ENCODE measurements around the gene MACROD2. TPM values are rescaled to one million over a fixed set of nuclear protein-coding genes. Genes with fewer than 3 reads are reported as not detected.

The MACROD2 gene
- total RNA-seq, 2 experiments from 2014 or later = not detected

DNA sequence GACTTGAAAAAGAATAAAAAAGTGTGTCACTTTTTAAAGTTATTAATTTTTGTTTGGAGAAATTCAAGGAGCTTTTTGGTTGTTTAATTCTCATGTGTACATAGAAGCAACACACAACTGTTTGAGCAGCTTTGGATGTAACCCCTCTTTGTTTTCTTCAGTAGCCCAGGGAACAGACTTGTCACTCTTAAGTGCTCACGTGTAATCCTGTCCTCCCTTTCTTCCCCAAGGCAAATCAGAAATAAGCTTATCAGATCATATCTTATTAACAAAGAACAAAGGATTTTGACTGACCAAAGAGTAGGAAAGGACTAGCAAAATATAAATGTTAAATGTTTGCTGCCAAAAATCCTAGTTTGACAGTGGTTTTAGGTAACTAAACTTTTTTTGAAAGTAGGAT is 349.4 kb downstream of the MACROD2 start:
- Mint-ChIP-seq H3K4me3 (no peak overlapping the region), H3K9me3 (peaks cover 14% of the 10 kb centered on the region), H3K4me1 (no peaks in the 10 kb centered on the region), H3K27ac (no peak overlapping the region), H3K27me3 (no peaks in the 10 kb centered on the region), H3K36me3 (ENCODE audit: low read depth) (no peaks in the 10 kb centered on the region)
- POLR2A ChIA-PET = no interaction called here
- CTCF ChIA-PET = no interaction called here
- no peak for DNase-seq

DNA sequence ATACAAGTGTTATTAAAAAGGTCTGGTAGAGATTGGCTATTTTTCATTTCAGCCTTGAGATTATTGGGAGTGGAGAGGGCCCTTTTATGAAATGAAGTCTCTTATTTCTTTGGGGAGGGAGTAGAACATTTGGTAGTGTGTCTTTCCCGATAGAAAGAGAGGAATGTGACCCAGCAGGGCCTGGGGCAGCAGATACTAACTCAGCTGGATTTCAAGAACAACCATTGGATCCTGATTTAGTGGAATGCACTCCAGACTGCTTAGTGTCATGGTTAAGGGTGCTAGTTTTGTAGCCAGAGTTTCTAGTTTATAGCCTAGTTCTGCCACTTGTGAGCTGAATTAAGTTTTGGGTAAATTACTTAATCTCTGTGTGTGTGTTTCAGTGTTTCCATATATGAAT is 360.5 kb downstream of the MACROD2 start:
- Mint-ChIP-seq H3K4me1 (no peaks in the 10 kb centered on the region), H3K27ac (no peak overlapping the region), H3K27me3 (no peaks in the 10 kb centered on the region), H3K4me3 (no peak overlapping the region), H3K9me3 (peaks cover 9% of the 10 kb centered on the region), H3K36me3 (ENCODE audit: low read depth) (no peaks in the 10 kb centered on the region)
- ChIA-PET POLR2A (no interaction called here), CTCF (no interaction called here)
- no peak for DNase-seq

DNA sequence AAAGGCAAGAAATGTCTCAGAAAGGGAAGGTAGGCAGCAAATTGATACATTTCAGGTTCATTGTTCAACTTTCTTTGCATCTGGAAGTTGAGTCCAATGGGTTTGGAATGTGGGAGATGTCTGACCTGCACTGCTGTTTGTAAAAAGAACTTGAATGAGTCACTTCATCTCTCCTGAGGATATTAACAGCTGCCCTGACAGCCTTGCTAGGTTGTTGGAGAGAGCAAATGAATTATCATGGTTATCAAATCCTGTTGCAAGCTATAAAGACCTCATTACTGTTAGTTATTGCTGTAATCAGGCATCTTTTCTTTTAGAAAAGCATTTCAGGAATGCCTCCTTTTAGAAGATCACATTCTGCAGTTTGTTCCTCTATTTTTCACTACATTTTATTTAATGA is 365.1 kb downstream of the MACROD2 start:
- H3K4me3 Mint-ChIP-seq = no peak overlapping the region

DNA sequence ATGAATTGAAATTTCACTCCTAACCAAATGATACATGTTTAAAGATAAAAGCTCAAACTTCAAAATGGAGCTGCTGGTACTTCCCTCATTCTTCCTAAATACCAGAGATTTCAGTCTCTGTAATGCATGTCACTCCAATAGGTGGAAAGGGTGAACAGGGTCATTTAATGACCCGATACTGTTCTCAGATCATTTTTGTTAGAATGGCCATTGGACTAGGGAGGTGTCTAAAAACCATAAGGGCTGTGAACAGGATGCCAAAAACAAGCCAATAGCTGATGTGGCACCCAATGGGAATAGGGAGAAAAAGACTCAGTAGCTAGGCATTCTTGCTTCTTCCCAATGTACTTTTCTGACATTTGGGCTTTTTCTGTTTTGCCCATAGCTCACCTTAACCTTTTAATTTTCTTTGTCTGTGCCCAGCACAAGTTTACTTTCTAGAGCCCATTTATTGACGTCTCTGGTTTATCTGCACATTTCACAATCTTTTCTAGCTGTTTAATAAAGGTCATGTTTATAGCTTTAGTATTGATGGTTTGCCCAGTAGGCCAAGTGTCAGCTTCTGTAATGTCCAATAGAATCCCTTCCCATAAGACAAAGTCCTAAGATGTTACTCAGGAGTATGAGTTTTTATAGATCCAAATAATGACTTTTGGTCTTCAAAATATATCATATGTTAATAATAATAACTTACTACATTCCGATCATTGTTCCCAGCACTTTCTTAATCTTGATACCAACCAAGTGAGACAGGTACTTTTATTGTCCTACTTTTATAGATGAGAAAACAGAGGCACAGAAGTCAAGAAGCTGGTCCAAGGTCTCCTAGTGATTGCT is 366.4 kb downstream of the MACROD2 start:
- peaks cover 21% of the 10 kb centered on the region for H3K9me3 Mint-ChIP-seq
- no peak for DNase-seq
- no peak overlapping the region for H3K4me3 Mint-ChIP-seq
- H3K27me3 Mint-ChIP-seq = no peaks in the 10 kb centered on the region
- no peaks in the 10 kb centered on the region for H3K4me1 Mint-ChIP-seq
- H3K27ac Mint-ChIP-seq = no peak overlapping the region
- POLR2A ChIA-PET = no interaction called here
- CTCF ChIA-PET = no interaction called here
- H3K36me3 Mint-ChIP-seq (ENCODE audit: low read depth) = no peaks in the 10 kb centered on the region

More for the DNA sequence above, 365.1 kb downstream of the MACROD2 start:
- peaks cover 19% of the 10 kb centered on the region for H3K9me3 Mint-ChIP-seq
- POLR2A ChIA-PET = no interaction called here
- DNase-seq = no peak
- H3K36me3 Mint-ChIP-seq (ENCODE audit: low read depth) = no peaks in the 10 kb centered on the region
- H3K4me1 Mint-ChIP-seq = no peaks in the 10 kb centered on the region
- no peak overlapping the region for H3K27ac Mint-ChIP-seq
- CTCF ChIA-PET = no interaction called here
- no peaks in the 10 kb centered on the region for H3K27me3 Mint-ChIP-seq

DNA sequence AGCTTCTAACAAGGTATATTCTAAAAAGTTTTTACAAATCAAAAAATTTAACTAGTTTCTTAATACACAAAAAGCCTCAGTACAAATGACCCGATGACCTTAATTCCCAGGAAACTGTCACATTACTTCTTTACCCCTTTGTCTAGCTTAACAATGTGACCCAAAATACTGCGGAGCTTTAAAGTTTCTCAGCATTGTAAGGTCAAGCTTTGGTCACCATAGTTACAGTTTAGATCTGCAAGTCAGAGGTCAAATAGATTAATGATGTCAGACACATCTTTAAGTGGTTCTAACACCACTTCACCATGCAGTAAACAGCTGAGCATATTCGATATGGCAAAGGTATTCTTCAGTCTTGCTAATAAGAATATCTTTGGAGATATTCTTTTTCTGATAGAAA is 378.9 kb downstream of the MACROD2 start:
- no peak overlapping the region for H3K27ac Mint-ChIP-seq
- ChIA-PET CTCF (no interaction called here), POLR2A (no interaction called here)
- H3K4me1 Mint-ChIP-seq = no peaks in the 10 kb centered on the region
- no peak for DNase-seq
- H3K27me3 Mint-ChIP-seq = no peaks in the 10 kb centered on the region
- peaks cover 4% of the 10 kb centered on the region for H3K9me3 Mint-ChIP-seq
- no peak overlapping the region for H3K4me3 Mint-ChIP-seq
- H3K36me3 Mint-ChIP-seq (ENCODE audit: low read depth) = no peaks in the 10 kb centered on the region

DNA sequence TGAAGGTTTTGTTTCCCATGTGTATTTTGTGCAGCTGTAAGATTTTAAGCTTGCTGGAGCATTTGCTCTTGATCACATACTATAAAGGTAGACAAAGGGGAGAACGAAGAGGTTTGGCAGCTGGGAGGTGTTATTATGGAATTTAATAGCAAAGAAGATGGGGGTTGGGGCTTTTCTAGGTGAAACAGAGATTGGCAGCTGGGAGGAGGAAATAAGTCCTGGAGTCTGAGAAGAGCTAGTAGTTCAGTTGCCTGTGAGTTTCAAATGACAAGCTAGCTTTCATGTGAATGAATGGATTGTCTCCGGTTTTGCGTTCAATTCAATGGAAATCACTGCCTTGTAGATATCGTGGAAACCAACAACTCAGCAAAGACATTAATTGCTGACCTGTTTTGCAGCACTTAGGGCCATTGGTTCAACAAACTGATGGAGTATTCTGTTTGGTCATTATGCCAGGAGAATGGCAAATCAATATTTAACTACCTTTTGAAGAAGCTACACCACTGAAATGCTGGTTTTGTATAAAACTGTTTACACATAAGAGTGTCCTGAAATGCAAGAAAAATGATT is 380.2 kb downstream of the MACROD2 start:
- Mint-ChIP-seq H3K36me3 (ENCODE audit: low read depth) (no peaks in the 10 kb centered on the region), H3K9me3 (peaks cover 4% of the 10 kb centered on the region), H3K27me3 (no peaks in the 10 kb centered on the region), H3K27ac (no peak overlapping the region), H3K4me3 (no peak overlapping the region), H3K4me1 (no peaks in the 10 kb centered on the region)
- ChIA-PET CTCF (no interaction called here), POLR2A (no interaction called here)
- DNase-seq = no peak

DNA sequence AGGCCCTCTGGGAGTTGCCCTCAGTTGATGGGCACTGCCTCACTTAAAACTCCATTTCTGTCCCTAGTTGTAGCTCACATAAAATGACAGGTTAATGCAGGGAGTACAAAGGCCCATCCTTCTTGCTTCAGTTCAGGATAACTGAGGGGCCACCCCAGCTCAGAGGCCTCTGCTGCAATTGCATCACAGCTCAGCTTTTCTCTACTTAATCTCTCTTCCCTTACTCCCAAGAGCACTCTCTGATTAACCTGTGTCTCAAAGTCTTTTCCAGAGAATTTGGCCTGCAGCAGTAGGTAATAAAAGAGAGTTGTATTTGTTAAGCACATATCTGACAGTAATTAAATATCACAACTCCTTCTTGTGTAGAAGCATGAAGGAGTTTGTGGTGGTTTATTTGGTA is 383.0 kb downstream of the MACROD2 start:
- no peak overlapping the region for H3K4me3 Mint-ChIP-seq
- ChIA-PET CTCF (no interaction called here), POLR2A (no interaction called here)
- no peaks in the 10 kb centered on the region for H3K36me3 Mint-ChIP-seq (ENCODE audit: low read depth)
- H3K9me3 Mint-ChIP-seq = peaks cover 9% of the 10 kb centered on the region
- H3K27ac Mint-ChIP-seq = no peak overlapping the region
- no peaks in the 10 kb centered on the region for H3K4me1 Mint-ChIP-seq
- no peaks in the 10 kb centered on the region for H3K27me3 Mint-ChIP-seq
- no peak for DNase-seq

DNA sequence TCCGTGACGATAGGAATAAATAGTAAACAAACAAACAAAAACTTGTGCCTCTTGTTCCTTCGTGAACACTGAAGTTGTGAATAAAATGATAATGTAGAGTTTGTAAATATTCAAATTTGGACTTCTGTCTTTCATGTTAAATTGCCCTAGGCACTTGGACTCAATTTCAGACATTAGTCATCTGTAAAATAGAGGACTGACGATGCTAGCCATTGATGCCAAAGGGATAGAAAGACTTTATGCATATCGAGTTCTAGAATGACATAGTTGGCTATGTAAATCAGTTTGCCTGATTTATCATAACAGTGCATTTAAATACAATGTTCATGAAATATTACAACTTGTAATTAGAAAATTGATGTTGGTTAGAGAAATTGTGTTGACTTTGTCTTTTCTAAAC is 388.0 kb downstream of the MACROD2 start:
- Mint-ChIP-seq H3K27ac (no peak overlapping the region), H3K4me3 (no peak overlapping the region)
- POLR2A ChIA-PET = no interaction called here

DNA sequence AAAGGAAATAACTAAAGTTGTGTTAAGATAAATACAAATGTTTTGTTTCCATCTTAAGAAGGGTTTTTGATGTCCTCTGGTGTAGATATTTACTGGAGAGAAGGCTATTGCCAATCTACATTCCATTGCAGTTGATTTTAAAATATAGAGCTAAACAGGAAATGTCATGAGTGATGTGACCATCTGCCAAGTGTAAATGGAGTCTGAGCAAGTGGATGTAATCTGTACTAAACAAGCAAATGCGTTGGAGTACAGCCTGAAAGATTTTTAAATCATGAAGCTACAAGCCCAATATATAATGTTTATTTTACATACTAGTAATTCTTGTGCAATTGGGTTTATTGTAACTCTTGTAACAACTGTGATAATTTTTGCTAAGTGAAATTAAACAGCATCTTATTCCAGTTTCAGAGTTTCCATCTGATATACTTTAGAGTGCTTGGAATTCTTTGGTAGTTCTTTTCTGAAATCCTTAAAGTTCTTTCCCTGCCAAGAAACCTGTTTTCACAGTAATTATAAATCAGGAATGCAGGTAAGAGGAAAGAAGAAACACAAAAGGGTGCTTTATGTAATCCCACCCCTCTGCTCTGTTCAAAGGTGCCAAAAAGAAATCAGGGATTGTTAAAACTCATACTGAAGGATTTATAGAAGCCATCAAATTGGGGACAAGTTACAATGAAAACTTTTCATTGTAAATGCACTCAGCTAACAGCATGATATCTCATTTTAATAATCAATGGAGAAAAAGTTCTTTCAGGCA is 389.3 kb downstream of the MACROD2 start:
- no peaks in the 10 kb centered on the region for H3K27me3 Mint-ChIP-seq
- POLR2A ChIA-PET = no interaction called here
- H3K36me3 Mint-ChIP-seq (ENCODE audit: low read depth) = no peaks in the 10 kb centered on the region

More for the DNA sequence above, 388.0 kb downstream of the MACROD2 start:
- Mint-ChIP-seq H3K9me3 (peaks cover 8% of the 10 kb centered on the region), H3K36me3 (ENCODE audit: low read depth) (no peaks in the 10 kb centered on the region), H3K4me1 (no peaks in the 10 kb centered on the region), H3K27me3 (no peaks in the 10 kb centered on the region)
- CTCF ChIA-PET = no interaction called here
- no peak for DNase-seq

DNA sequence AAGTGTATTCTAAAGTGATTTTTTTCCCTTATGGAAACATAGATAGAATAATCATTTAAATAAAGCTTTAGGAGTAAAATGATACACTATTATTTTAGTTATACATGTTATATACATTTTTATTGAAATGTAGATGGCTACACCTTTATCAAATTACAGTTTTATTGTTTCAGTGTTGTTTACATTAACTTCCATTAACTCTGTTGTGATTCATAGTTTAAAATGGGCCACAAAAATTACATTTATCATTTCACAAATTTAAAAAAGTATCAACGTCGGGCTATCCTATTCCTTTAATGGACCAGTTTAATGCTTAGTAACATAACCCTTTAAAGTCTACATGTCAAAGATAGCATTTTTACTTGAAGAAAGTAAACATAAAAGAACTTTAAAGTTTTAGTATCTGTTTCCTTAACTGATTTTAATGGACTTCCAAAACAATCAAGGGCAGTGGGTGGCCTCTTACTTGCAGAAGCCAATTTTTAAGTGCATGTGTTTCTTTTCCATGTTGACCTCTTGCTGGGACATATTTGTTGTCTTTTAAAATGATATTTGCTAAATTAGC is 389.9 kb downstream of the MACROD2 start:
- peaks cover 12% of the 10 kb centered on the region for H3K9me3 Mint-ChIP-seq
- H3K4me3 Mint-ChIP-seq = no peak overlapping the region
- H3K4me1 Mint-ChIP-seq = no peaks in the 10 kb centered on the region
- POLR2A ChIA-PET = no interaction called here
- no peaks in the 10 kb centered on the region for H3K27me3 Mint-ChIP-seq
- no peaks in the 10 kb centered on the region for H3K36me3 Mint-ChIP-seq (ENCODE audit: low read depth)
- H3K27ac Mint-ChIP-seq = no peak overlapping the region
- DNase-seq = no peak
- CTCF ChIA-PET = no interaction called here

More for the DNA sequence above, 389.3 kb downstream of the MACROD2 start:
- Mint-ChIP-seq H3K27ac (no peak overlapping the region), H3K4me1 (no peaks in the 10 kb centered on the region), H3K4me3 (no peak overlapping the region), H3K9me3 (peaks cover 12% of the 10 kb centered on the region)
- DNase-seq = no peak
- CTCF ChIA-PET = no interaction called here

DNA sequence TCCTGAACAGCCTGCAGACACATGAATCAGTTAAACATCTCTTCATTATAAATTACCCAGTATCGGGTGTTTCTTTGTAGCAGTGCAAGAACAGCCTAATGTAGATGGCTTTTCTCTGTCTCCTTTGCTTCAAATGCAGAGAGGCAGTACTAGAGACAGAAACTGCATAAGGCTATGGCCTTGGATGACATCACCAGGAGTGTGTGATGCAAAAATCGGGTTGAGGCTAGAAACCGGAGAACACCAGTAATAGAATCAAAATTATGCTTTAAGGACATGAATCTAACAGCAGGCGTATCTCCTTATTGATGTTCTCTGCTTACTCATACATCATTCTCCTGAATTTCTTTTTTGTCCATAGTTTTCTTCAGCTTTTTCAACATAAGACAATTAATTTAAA is 391.4 kb downstream of the MACROD2 start:
- no peaks in the 10 kb centered on the region for H3K4me1 Mint-ChIP-seq
- H3K9me3 Mint-ChIP-seq = peaks cover 11% of the 10 kb centered on the region
- H3K27ac Mint-ChIP-seq = no peak overlapping the region
- CTCF ChIA-PET = no interaction called here
- POLR2A ChIA-PET = no interaction called here
- no peaks in the 10 kb centered on the region for H3K36me3 Mint-ChIP-seq (ENCODE audit: low read depth)
- no peak overlapping the region for H3K4me3 Mint-ChIP-seq
- no peaks in the 10 kb centered on the region for H3K27me3 Mint-ChIP-seq
- DNase-seq = no peak

DNA sequence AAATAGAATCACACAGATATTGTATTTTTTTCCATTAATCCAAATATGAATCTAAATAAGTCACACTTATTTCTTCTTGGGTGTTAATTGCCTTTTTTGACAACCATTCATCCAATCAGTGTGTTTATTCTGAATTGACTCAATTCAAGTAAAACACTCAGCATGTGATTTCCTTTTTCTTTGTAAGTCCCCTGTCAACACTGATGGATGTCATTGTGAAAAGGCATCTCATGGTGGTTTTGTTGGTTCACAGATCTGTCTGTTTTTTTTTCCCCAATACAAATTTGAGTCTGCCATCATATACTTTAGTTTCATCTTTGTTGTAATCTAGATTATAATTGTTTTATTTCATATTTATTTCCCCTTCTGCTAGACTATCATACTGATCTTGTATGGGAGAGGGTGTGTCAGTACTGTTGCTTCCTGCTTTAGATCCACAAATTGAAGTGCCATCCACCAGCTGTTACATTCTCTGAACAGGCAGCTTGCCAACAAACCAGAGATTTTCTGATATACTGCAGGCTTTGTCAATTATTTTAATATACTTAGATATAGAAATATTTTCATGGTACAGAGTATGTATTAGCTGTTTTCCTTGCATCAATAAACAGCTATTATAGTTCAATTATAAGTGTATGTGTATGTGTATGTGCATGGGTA is 406.3 kb downstream of the MACROD2 start:
- no peaks in the 10 kb centered on the region for H3K36me3 Mint-ChIP-seq (ENCODE audit: low read depth)
- no peak overlapping the region for H3K27ac Mint-ChIP-seq
- CTCF ChIA-PET = no interaction called here
- H3K4me3 Mint-ChIP-seq = no peak overlapping the region
- peaks cover 7% of the 10 kb centered on the region for H3K9me3 Mint-ChIP-seq
- DNase-seq = no peak
- POLR2A ChIA-PET = no interaction called here
- H3K27me3 Mint-ChIP-seq = no peaks in the 10 kb centered on the region
- no peaks in the 10 kb centered on the region for H3K4me1 Mint-ChIP-seq

DNA sequence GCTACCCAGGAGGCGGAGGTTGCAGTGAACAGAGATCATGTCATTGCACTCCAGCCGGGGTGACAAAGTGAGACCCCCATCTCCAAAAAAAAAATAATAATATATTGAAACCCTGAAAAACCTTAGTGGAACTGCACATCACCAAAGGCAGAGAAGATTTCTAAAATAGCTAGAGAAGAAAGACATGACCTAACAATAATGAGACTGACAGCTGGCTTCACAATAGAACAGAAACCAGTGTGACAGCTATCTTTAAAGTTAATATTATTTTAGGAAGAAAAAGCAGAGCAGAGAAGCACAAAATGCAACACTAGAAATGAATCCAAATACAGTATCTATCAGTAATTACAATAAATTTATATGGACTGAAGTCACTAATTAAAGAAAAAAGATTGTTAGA is 409.2 kb downstream of the MACROD2 start:
- no peaks in the 10 kb centered on the region for H3K4me1 Mint-ChIP-seq
- H3K36me3 Mint-ChIP-seq (ENCODE audit: low read depth) = no peaks in the 10 kb centered on the region
- ChIA-PET POLR2A (no interaction called here), CTCF (no interaction called here)
- H3K27me3 Mint-ChIP-seq = no peaks in the 10 kb centered on the region
- no peak overlapping the region for H3K4me3 Mint-ChIP-seq
- H3K27ac Mint-ChIP-seq = no peak overlapping the region
- peaks cover 11% of the 10 kb centered on the region for H3K9me3 Mint-ChIP-seq
- no peak for DNase-seq

Data from activated CD4-positive, alpha-beta memory T cell treated with anti-CD3 and anti-CD28 coated beads, Interleukin-2, amount 10 ng/mL, durations not matched to agents 7 days and 5 days (primary cell).